ENCODE results near the gene PJVK.

The PJVK gene

GRCh38 chr2:178413472-178414265, 37.5 kb upstream of the PJVK start:
- no peak for TF ChIP-seq CTCF (IDR thresholded peaks at IDR 0.05; ENCODE audit: insufficient read depth, low read depth, low read length, missing control alignments)
- peak overlapping the region; percentile 55 for H3K4me3 ChIP-seq (ENCODE audit: low read length)
- DNase-seq (ENCODE audit: low read depth) = peak; percentile 61

- TF ChIP-seq CTCF (IDR thresholded peaks at IDR 0.05; ENCODE audit: insufficient read depth, low read depth, low read length, missing control alignments) = peak; percentile 96
- DNase-seq (ENCODE audit: low read depth) = peak; percentile 93
Measured at GRCh38 chr2:178414266-178415247, 36.6 kb upstream of the PJVK start.

GRCh38 chr2:178415979-178416378, 35.2 kb upstream of the PJVK start:
- no peak for TF ChIP-seq CTCF (IDR thresholded peaks at IDR 0.05; ENCODE audit: insufficient read depth, low read depth, low read length, missing control alignments)
- no peak for DNase-seq (ENCODE audit: low read depth)
- H3K4me3 ChIP-seq (ENCODE audit: low read length) = no peak overlapping the region

More at GRCh38 chr2:178414266-178415247, 36.6 kb upstream of the PJVK start:
- peak overlapping the region; percentile 55 for H3K4me3 ChIP-seq (ENCODE audit: low read length)

- TF ChIP-seq CTCF (IDR thresholded peaks at IDR 0.05; ENCODE audit: insufficient read depth, low read depth, low read length, missing control alignments) = no peak
- H3K4me3 ChIP-seq (ENCODE audit: low read length) = no peak overlapping the region
- peak; percentile 68 for DNase-seq (ENCODE audit: low read depth)
Measured at GRCh38 chr2:178417916-178418315, 33.3 kb upstream of the PJVK start.

- no peak overlapping the region for H3K4me3 ChIP-seq (ENCODE audit: low read length)
- TF ChIP-seq CTCF (IDR thresholded peaks at IDR 0.05; ENCODE audit: insufficient read depth, low read depth, low read length, missing control alignments) = no peak
- DNase-seq (ENCODE audit: low read depth) = peak; percentile 80
Measured at GRCh38 chr2:178418426-178418825, 32.8 kb upstream of the PJVK start.

- peak; percentile 45 for DNase-seq (ENCODE audit: low read depth)
- no peak overlapping the region for H3K4me3 ChIP-seq (ENCODE audit: low read length)
- peak; percentile 50 for TF ChIP-seq CTCF (IDR thresholded peaks at IDR 0.05; ENCODE audit: insufficient read depth, low read depth, low read length, missing control alignments)
Measured at GRCh38 chr2:178419123-178419522, 32.1 kb upstream of the PJVK start.
